ENCODE results near the gene MTCL3.

DNA sequence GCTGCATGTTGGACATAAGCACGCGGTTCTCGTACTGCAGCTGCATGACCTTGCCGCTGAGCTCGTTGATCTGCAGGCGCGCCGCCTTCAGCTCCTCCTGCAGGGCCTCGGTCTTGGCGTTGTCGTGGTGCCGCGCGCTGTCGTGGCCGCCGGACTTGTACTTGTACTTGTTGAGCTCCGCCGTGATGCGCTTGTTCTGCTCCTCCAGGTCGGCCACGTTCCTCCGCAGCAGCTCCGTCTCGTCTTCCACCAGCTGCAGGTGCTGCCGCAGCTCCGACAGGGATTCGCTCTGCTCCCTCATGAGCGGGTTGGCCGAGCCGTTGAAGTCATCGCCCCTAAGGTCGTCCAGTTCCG lies 43.3 kb downstream of the MTCL3 start:
- TF ChIP-seq, protein P1, sequence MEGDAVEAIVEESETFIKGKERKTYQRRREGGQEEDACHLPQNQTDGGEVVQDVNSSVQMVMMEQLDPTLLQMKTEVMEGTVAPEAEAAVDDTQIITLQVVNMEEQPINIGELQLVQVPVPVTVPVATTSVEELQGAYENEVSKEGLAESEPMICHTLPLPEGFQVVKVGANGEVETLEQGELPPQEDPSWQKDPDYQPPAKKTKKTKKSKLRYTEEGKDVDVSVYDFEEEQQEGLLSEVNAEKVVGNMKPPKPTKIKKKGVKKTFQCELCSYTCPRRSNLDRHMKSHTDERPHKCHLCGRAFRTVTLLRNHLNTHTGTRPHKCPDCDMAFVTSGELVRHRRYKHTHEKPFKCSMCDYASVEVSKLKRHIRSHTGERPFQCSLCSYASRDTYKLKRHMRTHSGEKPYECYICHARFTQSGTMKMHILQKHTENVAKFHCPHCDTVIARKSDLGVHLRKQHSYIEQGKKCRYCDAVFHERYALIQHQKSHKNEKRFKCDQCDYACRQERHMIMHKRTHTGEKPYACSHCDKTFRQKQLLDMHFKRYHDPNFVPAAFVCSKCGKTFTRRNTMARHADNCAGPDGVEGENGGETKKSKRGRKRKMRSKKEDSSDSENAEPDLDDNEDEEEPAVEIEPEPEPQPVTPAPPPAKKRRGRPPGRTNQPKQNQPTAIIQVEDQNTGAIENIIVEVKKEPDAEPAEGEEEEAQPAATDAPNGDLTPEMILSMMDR (IDR thresholded peaks at IDR 0.05; ENCODE audit: low read depth, low read length, missing input control) = no peak
- TF ChIP-seq SP1 (IDR thresholded peaks at IDR 0.05) (no peak), YY1 (IDR thresholded peaks at IDR 0.05) (no peak), TAF1 (conservative IDR thresholded peaks at IDR 0.05) (no peak), JUND (IDR thresholded peaks at IDR 0.05) (no peak)
- TF ChIP-seq, protein P2, sequence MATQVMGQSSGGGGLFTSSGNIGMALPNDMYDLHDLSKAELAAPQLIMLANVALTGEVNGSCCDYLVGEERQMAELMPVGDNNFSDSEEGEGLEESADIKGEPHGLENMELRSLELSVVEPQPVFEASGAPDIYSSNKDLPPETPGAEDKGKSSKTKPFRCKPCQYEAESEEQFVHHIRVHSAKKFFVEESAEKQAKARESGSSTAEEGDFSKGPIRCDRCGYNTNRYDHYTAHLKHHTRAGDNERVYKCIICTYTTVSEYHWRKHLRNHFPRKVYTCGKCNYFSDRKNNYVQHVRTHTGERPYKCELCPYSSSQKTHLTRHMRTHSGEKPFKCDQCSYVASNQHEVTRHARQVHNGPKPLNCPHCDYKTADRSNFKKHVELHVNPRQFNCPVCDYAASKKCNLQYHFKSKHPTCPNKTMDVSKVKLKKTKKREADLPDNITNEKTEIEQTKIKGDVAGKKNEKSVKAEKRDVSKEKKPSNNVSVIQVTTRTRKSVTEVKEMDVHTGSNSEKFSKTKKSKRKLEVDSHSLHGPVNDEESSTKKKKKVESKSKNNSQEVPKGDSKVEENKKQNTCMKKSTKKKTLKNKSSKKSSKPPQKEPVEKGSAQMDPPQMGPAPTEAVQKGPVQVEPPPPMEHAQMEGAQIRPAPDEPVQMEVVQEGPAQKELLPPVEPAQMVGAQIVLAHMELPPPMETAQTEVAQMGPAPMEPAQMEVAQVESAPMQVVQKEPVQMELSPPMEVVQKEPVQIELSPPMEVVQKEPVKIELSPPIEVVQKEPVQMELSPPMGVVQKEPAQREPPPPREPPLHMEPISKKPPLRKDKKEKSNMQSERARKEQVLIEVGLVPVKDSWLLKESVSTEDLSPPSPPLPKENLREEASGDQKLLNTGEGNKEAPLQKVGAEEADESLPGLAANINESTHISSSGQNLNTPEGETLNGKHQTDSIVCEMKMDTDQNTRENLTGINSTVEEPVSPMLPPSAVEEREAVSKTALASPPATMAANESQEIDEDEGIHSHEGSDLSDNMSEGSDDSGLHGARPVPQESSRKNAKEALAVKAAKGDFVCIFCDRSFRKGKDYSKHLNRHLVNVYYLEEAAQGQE (IDR thresholded peaks at IDR 0.05) = no peak
- TF ChIP-seq, protein P3, sequence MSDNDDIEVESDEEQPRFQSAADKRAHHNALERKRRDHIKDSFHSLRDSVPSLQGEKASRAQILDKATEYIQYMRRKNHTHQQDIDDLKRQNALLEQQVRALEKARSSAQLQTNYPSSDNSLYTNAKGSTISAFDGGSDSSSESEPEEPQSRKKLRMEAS (IDR thresholded peaks at IDR 0.05) = no peak
